ENCODE measurements around the gene RNU7-1. TPM values are rescaled to one million over a fixed set of nuclear protein-coding genes. Genes with fewer than 3 reads are reported as not detected.

The RNU7-1 gene
- total and polyA plus RNA-seq, 2 of the 4 experiments (the other 2 are of a cell fraction) = not detected

DNA sequence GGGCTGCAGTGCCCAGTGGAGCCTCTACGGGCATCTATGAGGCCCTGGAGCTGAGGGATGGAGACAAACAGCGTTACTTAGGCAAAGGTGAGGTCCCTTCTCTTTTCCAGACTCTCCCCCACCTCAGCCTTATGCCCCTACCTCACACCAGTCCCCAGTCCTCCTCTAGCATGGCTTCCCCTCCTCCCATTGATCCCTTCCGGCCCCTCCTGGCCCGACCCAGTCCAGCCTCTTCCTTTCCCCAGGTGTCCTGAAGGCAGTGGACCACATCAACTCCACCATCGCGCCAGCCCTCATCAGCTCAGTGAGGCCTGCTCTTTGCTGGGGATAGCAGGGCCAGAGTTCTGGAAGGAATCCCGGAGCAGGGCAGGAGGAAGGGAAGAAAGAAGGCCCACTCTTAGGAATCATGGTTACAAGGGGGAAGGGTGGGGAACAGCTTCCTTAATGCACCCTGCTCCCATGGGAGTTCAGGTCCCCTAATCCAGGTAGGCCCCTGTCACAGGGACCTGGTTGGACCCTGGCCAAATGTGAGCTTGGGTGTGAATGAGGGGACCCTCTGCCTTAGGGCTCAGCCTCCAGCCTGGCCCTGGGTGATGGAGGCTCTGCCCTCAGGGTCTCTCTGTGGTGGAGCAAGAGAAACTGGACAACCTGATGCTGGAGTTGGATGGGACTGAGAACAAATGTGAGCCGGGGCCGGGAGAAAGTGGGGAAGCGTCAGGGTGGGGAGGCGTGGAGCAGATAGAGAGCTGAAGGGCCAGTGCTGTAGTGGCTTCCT, 27.0 kb upstream of the RNU7-1 start:
- no peak overlapping the region for H3K18ac ChIP-seq (ENCODE audit: low read depth, low read length)
- H4K8ac ChIP-seq (ENCODE audit: low read depth in 2 of 2, low read length in 2 of 2) = peak overlapping the region in 1 of 2 experiments; percentile 53; a peak in 2 of 4 replicates
- no peak overlapping the region for H4K5ac ChIP-seq (ENCODE audit: low read depth, low read length)
- TF ChIP-seq FOS (IDR thresholded peaks at IDR 0.05; ENCODE audit: low read depth, low read length) = no peak
- no peak for TF ChIP-seq MAFK (IDR thresholded peaks at IDR 0.05; ENCODE audit: low read depth, low read length)
- TF ChIP-seq BHLHE40 (IDR thresholded peaks at IDR 0.05; ENCODE audit: low read depth, low read length) = no peak
- H2AFZ ChIP-seq (replicated peaks; ENCODE audit: low read length, poor library complexity) = no peak overlapping the region
- H3K4ac ChIP-seq (ENCODE audit: low read depth, low read length) = 0 out of 2 replicates have a peak overlapping the region, but pooled peaks have one; percentile 39
- ATAC-seq (ENCODE audit: low read depth) = no peak
- H2AK5ac ChIP-seq (ENCODE audit: low read depth, low read length) = peak overlapping the region; percentile 65
- no peak overlapping the region; the same call in 2 of the 3 replicates for H2BK15ac ChIP-seq (ENCODE audit: low read depth, low read length)
- 0 out of 2 replicates have a peak overlapping the region, but pooled peaks have one; percentile 23 for H3K9ac ChIP-seq (ENCODE audit: low read depth, low read length)
- H2BK120ac ChIP-seq (ENCODE audit: low read depth, low read length) = no peak overlapping the region
- dilution Hi-C loops (cut with HindIII; ENCODE audit: low sequenced_read_pairs, unreplicated experiment) (no loop called here), in situ Hi-C loops (cut with MboI; ENCODE audit: low sequenced_read_pairs) (no loop called here), intact Hi-C loops (cut with micrococcal nuclease) (no loop called here)
- H4K20me1 ChIP-seq (ENCODE audit: insufficient read depth, low read length) = 0 out of 2 replicates have a peak, but pooled peaks cover 6% of the 10 kb centered on the region
- no peaks in the 10 kb centered on the region for H3K9me3 ChIP-seq (ENCODE audit: control insufficient read depth, insufficient read depth, low read length)
- no peak overlapping the region for H3K56ac ChIP-seq (ENCODE audit: extremely low read depth, insufficient read depth, low read length)
- no peak overlapping the region for H3K23ac ChIP-seq (ENCODE audit: low read depth, low read length)
- peaks cover 23% of the 10 kb centered on the region for H3K4me1 ChIP-seq (ENCODE audit: control insufficient read depth, insufficient read depth, low read length)
- no peak overlapping the region; the same call in 1 of the 2 replicates for H3K14ac ChIP-seq (replicated peaks; ENCODE audit: low read depth, low read length)
- H3K27ac ChIP-seq (ENCODE audit: insufficient read depth, low read length) = no peak overlapping the region
- no TSS peak for BruUV-seq (replicated peaks)
- no peak overlapping the region for H4K91ac ChIP-seq (ENCODE audit: insufficient read depth, low read depth, low read length)
- POLR2A ChIA-PET (ENCODE audit: unreplicated experiment) = no interaction called here
- peaks cover 34% of the 10 kb centered on the region for H3K36me3 ChIP-seq (ENCODE audit: control insufficient read depth, insufficient read depth, low read length)
- no peak overlapping the region for H3K4me3 ChIP-seq (ENCODE audit: insufficient read depth, low read depth, low read length)
- H3K9me1 ChIP-seq (ENCODE audit: insufficient read depth, low read length) = peaks cover 8% of the 10 kb centered on the region; the same call in 1 of the 2 replicates
- peak overlapping the region; percentile 96; the same call in 1 of the 2 replicates for H3K4me2 ChIP-seq (ENCODE audit: low read depth, low read length)
- CTCF ChIA-PET = no interaction called here
- no peak for DNase-seq
- peak overlapping the region; percentile 23 for H2BK5ac ChIP-seq (ENCODE audit: low read depth, low read length, poor library complexity, severe bottlenecking)
- peaks cover 37 to 41% of the 10 kb centered on the region in 2 experiments for H3K79me1 ChIP-seq (ENCODE audit: low read depth in 1 of 2, low read length in 2 of 2)
- peak overlapping the region; percentile 86 for H2AK9ac ChIP-seq (replicated peaks; ENCODE audit: low read depth, low read length, poor library complexity)
- no peaks in the 10 kb centered on the region for H3K27me3 ChIP-seq (ENCODE audit: control insufficient read depth, insufficient read depth, low read length)
- 0 out of 2 replicates have a peak overlapping the region, but pooled peaks have one; percentile 8 for H2BK20ac ChIP-seq (ENCODE audit: low read depth, low read length)
- WGBS, 2 experiments (ENCODE audit: extremely low coverage in 2 of 2, insufficient read length in 1 of 2) = 92% methylated on average over 6 of the region's 11 CpGs; no CpG with 5 or more reads in 1 of the 2 experiments

Measured in IMR-90 (cell line).